ENCODE results near the gene CDS2. TPM values are rescaled to one million over a fixed set of nuclear protein-coding genes. Genes with fewer than 3 reads are reported as not detected.
A peak's percentile ranks its signal among the peaks of the same experiment; 100 is the strongest.

The CDS2 gene
- total RNA-seq, 3 donors from 2014 or later (not counting 1 experiment from before 2014, with no cell fraction given): 45.6 to 54.7 (median 53.8) TPM

DNA sequence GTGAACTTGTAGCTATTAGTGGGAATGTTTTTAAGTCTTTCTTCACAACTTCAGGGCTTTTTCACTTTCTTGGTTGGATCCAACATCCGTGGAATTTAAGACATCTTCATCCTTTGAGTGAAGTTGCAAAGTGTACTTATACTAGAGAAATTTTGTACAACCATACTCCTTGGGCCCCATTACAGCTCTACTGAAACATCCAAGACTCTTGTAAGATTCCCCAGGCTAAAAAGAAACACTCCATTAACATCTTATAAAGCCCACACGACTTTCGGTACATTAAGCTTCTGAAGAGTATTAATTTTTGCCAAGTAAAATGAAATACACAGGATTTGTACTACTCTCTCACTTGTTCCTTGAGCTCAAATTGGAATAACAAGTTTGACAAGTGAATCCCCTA, 12.4 kb upstream of the CDS2 start:
- intact Hi-C loops (cut with micrococcal nuclease): no loop called here
- Mint-ChIP-seq H3K4me1 (peaks cover 19% of the 10 kb centered on the region in 2 donors), H3K27ac (peak overlapping the region; percentile 91 to 94), H3K27me3 (ENCODE audit: low read depth in 2 of 2) (no peaks in the 10 kb centered on the region), H3K9me3 (no peaks in the 10 kb centered on the region), H3K36me3 (peaks cover 7% of the 10 kb centered on the region), H3K4me3 (peak overlapping the region; percentile 96)
- H3K27me3 ChIP-seq (ENCODE audit: control insufficient read depth, insufficient read depth, low read length): no peaks in the 10 kb centered on the region
- H3K4me3 ChIP-seq (ENCODE audit: low read length): no peak overlapping the region
- WGBS (ENCODE audit: insufficient coverage): no CpG with 5 or more reads among the region's 3 CpGs
- H3K9me3 ChIP-seq (ENCODE audit: control insufficient read depth, insufficient read depth, low read length): no peaks in the 10 kb centered on the region
- H3K4me1 ChIP-seq (ENCODE audit: control insufficient read depth, insufficient read depth, low read length): peaks cover 23% of the 10 kb centered on the region
- H3K27ac ChIP-seq (ENCODE audit: low read length): no peak overlapping the region
- no peak for ATAC-seq
- DNase-seq: no peak
- TF ChIP-seq, protein P1, sequence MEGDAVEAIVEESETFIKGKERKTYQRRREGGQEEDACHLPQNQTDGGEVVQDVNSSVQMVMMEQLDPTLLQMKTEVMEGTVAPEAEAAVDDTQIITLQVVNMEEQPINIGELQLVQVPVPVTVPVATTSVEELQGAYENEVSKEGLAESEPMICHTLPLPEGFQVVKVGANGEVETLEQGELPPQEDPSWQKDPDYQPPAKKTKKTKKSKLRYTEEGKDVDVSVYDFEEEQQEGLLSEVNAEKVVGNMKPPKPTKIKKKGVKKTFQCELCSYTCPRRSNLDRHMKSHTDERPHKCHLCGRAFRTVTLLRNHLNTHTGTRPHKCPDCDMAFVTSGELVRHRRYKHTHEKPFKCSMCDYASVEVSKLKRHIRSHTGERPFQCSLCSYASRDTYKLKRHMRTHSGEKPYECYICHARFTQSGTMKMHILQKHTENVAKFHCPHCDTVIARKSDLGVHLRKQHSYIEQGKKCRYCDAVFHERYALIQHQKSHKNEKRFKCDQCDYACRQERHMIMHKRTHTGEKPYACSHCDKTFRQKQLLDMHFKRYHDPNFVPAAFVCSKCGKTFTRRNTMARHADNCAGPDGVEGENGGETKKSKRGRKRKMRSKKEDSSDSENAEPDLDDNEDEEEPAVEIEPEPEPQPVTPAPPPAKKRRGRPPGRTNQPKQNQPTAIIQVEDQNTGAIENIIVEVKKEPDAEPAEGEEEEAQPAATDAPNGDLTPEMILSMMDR (IDR thresholded peaks at IDR 0.05): no peak
- peaks cover 38% of the 10 kb centered on the region for H3K36me3 ChIP-seq (ENCODE audit: control insufficient read depth, insufficient read depth, low read length)

DNA sequence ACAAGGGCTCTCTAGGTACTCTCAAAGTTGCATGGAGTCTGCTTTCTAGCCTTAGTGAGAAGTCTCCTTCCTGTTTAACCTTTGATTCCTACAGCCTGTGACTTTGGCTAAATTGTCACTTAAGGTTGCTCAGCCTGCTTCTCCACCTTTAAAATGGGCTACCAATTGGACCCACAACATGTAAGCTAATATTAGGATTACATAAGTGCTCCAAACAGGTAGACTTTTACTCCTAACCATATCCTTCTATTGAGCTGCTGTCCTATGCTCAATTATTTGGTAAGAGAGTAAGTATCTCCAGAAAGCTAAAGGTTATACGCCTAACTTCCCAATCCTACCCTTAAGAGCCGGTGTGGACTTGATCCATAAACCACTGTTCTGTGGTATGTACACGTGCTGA, 9.9 kb upstream of the CDS2 start:
- Histone ChIP-seq H3K4me3 (ENCODE audit: low read length) (no peak overlapping the region), H3K36me3 (ENCODE audit: control insufficient read depth, insufficient read depth, low read length) (peaks cover 34% of the 10 kb centered on the region), H3K4me1 (ENCODE audit: control insufficient read depth, insufficient read depth, low read length) (peaks cover 23% of the 10 kb centered on the region), H3K27me3 (ENCODE audit: control insufficient read depth, insufficient read depth, low read length) (no peaks in the 10 kb centered on the region), H3K27ac (ENCODE audit: low read length) (no peak overlapping the region), H3K9me3 (ENCODE audit: control insufficient read depth, insufficient read depth, low read length) (no peaks in the 10 kb centered on the region)
- intact Hi-C loops (cut with micrococcal nuclease): loop anchor here (5.0 kb wide), 1 partner anchor 305 kb away; no protein-coding TSS in a partner anchor
- H3K9me3 Mint-ChIP-seq: no peaks in the 10 kb centered on the region
- peaks cover 19 to 37% of the 10 kb centered on the region in 2 donors for H3K4me1 Mint-ChIP-seq
- peak overlapping the region in 1 of 2 donors; percentile 53 for H3K27ac Mint-ChIP-seq
- peaks cover 7% of the 10 kb centered on the region for H3K36me3 Mint-ChIP-seq
- WGBS (ENCODE audit: insufficient coverage): 76% methylated on average over 2 of the region's 3 CpGs
- TF ChIP-seq, protein P1 (IDR thresholded peaks at IDR 0.05): no peak
- H3K27me3 Mint-ChIP-seq (ENCODE audit: low read depth in 2 of 2): no peaks in the 10 kb centered on the region
- DNase-seq: no peak
- no peak for ATAC-seq
- H3K4me3 Mint-ChIP-seq: no peak overlapping the region

DNA sequence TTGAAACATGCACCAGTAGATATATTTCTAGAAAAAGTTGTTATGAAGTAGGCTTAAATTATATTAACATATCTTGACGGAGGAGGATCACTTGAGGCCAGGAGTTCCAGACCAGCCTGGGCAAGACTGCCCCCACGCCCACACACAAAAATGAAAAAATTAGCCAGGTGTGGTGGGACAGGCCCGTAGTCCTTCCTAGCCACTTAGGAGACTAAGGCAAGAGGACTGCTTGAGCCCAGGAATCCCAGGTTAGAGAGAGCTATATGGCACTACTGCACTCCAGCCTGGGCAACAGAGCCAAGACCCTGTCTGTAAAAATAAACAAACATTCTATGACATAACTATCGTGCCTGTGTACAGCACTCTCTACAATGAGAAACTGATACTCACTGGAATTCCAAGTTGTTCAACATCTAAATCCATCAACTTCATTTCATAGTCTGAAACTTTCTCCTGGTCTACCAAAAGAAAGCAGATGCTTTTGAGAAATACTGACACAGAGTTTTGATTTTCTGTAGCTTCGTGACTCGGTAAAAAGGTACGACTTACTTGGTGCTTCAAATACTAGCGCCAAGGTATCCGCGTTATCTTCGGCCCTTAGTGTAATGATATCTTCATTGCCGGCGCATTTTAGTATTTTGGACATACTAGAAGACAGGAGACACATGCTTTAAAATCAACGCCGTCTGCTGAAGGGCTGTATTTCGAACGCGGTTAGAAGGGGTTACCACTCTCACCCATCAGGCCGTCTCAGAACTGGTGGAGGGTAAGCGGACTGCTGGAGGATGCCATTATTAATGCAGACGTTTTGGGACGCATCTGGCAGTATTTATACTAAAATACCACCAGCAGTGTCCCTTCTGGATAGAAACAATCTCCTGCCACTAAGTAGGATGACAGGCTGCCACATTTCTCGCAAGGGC, 8.3 kb upstream of the CDS2 start:
- H3K4me3 ChIP-seq (ENCODE audit: low read length): peak overlapping the region; percentile 98
- peak overlapping the region; percentile 92 for H3K4me3 Mint-ChIP-seq
- TF ChIP-seq, protein P1 (IDR thresholded peaks at IDR 0.05): no peak
- H3K9me3 ChIP-seq (ENCODE audit: control insufficient read depth, insufficient read depth, low read length): no peaks in the 10 kb centered on the region
- no peaks in the 10 kb centered on the region for H3K9me3 Mint-ChIP-seq
- 7% methylated on average over 22 of the region's 23 CpGs for WGBS (ENCODE audit: insufficient coverage)
- ATAC-seq: no peak
- peak overlapping the region; percentile 91 for H3K27ac ChIP-seq (ENCODE audit: low read length)
- DNase-seq: no peak
- no peaks in the 10 kb centered on the region for H3K27me3 ChIP-seq (ENCODE audit: control insufficient read depth, insufficient read depth, low read length)
- peaks cover 34% of the 10 kb centered on the region for H3K36me3 ChIP-seq (ENCODE audit: control insufficient read depth, insufficient read depth, low read length)
- intact Hi-C loops (cut with micrococcal nuclease): loop anchor here (5.0 kb wide), 1 partner anchor 306 kb away; no protein-coding TSS in a partner anchor
- peaks cover 10 to 28% of the 10 kb centered on the region in 2 donors for H3K4me1 Mint-ChIP-seq
- H3K27ac Mint-ChIP-seq: peak overlapping the region; percentile 89 to 92
- H3K27me3 Mint-ChIP-seq (ENCODE audit: low read depth in 2 of 2): no peaks in the 10 kb centered on the region
- H3K4me1 ChIP-seq (ENCODE audit: control insufficient read depth, insufficient read depth, low read length): peaks cover 17% of the 10 kb centered on the region
- peaks cover 7% of the 10 kb centered on the region for H3K36me3 Mint-ChIP-seq
